HG02763 (cell line): ENCODE measurements around the gene SLC17A7.

Experiments
- ATAC-seq: cut with Tn5 transposase; IDR thresholded peaks from one replicate; pipeline ENCODE4 v1.9.1; 2021; ENCODE audit warnings: mild to moderate bottlenecking, moderate library complexity; ENCODE audit not compliant: unreplicated experiment

Gene SLC17A7

GRCh38 chr19:49411681-49412326 is 29.5 kb downstream of the SLC17A7 start:
- no peak for ATAC-seq

- no peak for ATAC-seq
These were observed 31.8 kb downstream of the SLC17A7 start for GRCh38 chr19:49409441-49410029.

- ATAC-seq = no peak
These were observed 32.4 kb downstream of the SLC17A7 start for GRCh38 chr19:49408816-49409440.

- ATAC-seq = no peak
These were observed 33.8 kb downstream of the SLC17A7 start for GRCh38 chr19:49407482-49408015.

- ATAC-seq = no peak
These were observed 34.2 kb downstream of the SLC17A7 start for GRCh38 chr19:49407079-49407478.

- ATAC-seq = no peak
These were observed 37.7 kb downstream of the SLC17A7 start for GRCh38 chr19:49403404-49404187.

- no peak for ATAC-seq
These were observed 41.3 kb downstream of the SLC17A7 start for GRCh38 chr19:49400029-49400428.

- ATAC-seq = no peak
These were observed 42.4 kb downstream of the SLC17A7 start for GRCh38 chr19:49398931-49399330.

- no peak for ATAC-seq
These were observed 43.2 kb downstream of the SLC17A7 start for GRCh38 chr19:49398001-49398615.

GRCh38 chr19:49396738-49397505 is 44.4 kb downstream of the SLC17A7 start:
- no peak for ATAC-seq

- ATAC-seq = no peak
These were observed 45.5 kb downstream of the SLC17A7 start for GRCh38 chr19:49395581-49396407.

GRCh38 chr19:49393881-49394280 is 47.4 kb downstream of the SLC17A7 start:
- no peak for ATAC-seq

GRCh38 chr19:49391581-49392399 is 49.5 kb downstream of the SLC17A7 start:
- ATAC-seq = no peak

- no peak for ATAC-seq
These were observed 50.4 kb downstream of the SLC17A7 start for GRCh38 chr19:49390929-49391359.

- ATAC-seq = no peak
These were observed 51.0 kb downstream of the SLC17A7 start for GRCh38 chr19:49390131-49390928.

GRCh38 chr19:49389406-49389805 is 51.9 kb downstream of the SLC17A7 start:
- ATAC-seq = no peak

- ATAC-seq = no peak
These were observed 53.4 kb downstream of the SLC17A7 start, which contains the start of gene KASH5 for GRCh38 chr19:49387936-49388372. TSS of gene KASH5 (plus strand) at chr19:49388249. CDS start at chr19:49390884, 2,635 bp downstream.
